Measurements from ENCODE around the gene N4BP2.

Gene N4BP2

DNA sequence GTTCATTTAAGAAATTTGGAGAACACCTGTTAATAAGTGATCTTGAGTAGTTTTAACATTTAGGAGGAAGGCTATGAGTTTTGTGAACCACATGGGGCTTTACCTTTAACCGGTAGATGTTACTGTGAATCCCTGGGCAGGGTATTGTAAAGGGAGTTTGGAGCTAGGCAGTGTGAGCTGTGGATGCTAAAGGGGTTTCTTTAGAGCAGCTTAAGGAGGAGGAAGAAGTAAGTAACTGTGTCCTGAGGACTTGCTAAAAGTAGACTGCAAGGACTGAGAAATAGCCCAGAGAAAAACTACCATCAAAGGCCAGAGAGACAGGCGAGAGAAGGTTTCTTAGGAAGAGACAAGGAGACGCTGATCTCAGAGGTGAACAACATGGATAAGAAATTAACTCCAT is 145.8 kb downstream of the N4BP2 start:
- DNase-seq (ENCODE audit: low read depth, low spot score) = no peak
- H3K4me3 ChIP-seq (ENCODE audit: low read depth, low read length) = no peak overlapping the region
- TF ChIP-seq, protein P1, sequence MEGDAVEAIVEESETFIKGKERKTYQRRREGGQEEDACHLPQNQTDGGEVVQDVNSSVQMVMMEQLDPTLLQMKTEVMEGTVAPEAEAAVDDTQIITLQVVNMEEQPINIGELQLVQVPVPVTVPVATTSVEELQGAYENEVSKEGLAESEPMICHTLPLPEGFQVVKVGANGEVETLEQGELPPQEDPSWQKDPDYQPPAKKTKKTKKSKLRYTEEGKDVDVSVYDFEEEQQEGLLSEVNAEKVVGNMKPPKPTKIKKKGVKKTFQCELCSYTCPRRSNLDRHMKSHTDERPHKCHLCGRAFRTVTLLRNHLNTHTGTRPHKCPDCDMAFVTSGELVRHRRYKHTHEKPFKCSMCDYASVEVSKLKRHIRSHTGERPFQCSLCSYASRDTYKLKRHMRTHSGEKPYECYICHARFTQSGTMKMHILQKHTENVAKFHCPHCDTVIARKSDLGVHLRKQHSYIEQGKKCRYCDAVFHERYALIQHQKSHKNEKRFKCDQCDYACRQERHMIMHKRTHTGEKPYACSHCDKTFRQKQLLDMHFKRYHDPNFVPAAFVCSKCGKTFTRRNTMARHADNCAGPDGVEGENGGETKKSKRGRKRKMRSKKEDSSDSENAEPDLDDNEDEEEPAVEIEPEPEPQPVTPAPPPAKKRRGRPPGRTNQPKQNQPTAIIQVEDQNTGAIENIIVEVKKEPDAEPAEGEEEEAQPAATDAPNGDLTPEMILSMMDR (IDR thresholded peaks at IDR 0.05; ENCODE audit: insufficient read depth, low read length, missing control alignments) = no peak
- POLR2A ChIA-PET = no interaction called here
- CTCF ChIA-PET = no interaction called here

GRCh38 chr4:40204507-40205258 is 148.0 kb downstream of the N4BP2 start:
- TF ChIP-seq, protein P1 (IDR thresholded peaks at IDR 0.05; ENCODE audit: insufficient read depth, low read length, missing control alignments) = no peak
- no peak for DNase-seq (ENCODE audit: low read depth, low spot score)
- POLR2A ChIA-PET = no interaction called here

DNA sequence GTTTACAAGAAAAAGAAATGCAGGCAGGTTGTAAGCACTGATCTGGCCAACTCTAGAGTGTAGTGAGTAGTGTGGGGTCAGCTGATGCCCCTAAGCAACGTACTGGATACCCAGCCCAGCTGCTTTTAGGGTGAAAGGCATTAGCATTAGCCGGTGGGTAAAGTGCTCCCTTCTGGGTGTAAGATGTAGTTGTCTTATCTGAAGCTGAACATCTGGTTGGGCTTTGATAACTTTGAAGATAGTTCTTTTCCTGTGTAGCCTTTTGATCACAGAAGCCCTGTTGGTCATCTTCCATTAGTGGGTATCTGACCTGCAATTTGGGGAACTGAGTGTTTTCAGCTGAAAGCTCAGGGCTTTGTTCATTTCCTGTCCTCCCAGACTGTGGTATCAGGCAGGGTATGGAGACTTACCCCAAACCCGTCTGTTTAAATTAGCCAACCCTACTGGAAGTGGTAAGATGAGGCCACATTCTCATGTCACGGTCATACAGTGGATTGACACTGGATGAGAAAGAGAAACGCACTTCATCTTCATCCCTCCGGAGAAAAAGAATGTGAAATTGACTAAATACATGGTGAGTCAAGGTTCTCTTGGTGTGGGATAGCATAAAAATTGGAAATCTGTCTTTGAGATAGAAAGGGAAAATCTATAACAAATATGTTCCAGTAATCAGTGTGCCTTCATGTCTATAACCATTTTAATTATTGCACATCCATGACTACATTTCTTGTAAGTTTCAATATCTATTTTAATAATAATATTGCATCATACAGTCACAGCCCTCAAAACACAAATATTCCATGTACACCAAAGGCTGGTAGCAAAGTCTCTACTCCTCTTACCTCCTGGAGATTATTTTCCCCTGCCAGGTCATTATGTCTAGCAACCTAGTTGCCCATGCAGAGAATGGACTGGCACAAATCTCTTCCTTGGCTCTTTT is 148.9 kb downstream of the N4BP2 start:
- DNase-seq (ENCODE audit: low read depth, low spot score) = no peak
- no peak overlapping the region for H3K4me3 ChIP-seq (ENCODE audit: low read depth, low read length)
- CTCF ChIA-PET = no interaction called here
- POLR2A ChIA-PET = no interaction called here
- TF ChIP-seq, protein P1 (IDR thresholded peaks at IDR 0.05; ENCODE audit: insufficient read depth, low read length, missing control alignments) = no peak

More at GRCh38 chr4:40204507-40205258, 148.0 kb downstream of the N4BP2 start:
- H3K4me3 ChIP-seq (ENCODE audit: low read depth, low read length) = no peak overlapping the region
- CTCF ChIA-PET = interaction anchor here (1.2 to 1.4 kb wide), 2 partner anchors 10 to 113 kb away, joined by 3 read pairs; no protein-coding TSS in a partner anchor

GRCh38 chr4:40206426-40206825 is 149.8 kb downstream of the N4BP2 start:
- TF ChIP-seq, protein P1 (IDR thresholded peaks at IDR 0.05; ENCODE audit: insufficient read depth, low read length, missing control alignments) = no peak
- no peak for DNase-seq (ENCODE audit: low read depth, low spot score)
- ChIA-PET POLR2A (no interaction called here), CTCF (no interaction called here)
- no peak overlapping the region for H3K4me3 ChIP-seq (ENCODE audit: low read depth, low read length)
